ENCODE data around the gene MINK1.
"Not testable (repeated sequence)": the region's sequence is repeated elsewhere in the genome, so short reads cannot be mapped to it uniquely, and the experiment has no call there.

Gene MINK1

GRCh38 chr17:4822835-4823234 lies 10.3 kb upstream of the MINK1 start:
- DNase-seq (no peak), ATAC-seq (replicated peaks) (no peak)
- H3K36me3 Mint-ChIP-seq (ENCODE audit: insufficient read depth): no peaks in the 10 kb centered on the region
- H3K9me3 Mint-ChIP-seq: no peaks in the 10 kb centered on the region
- H3K27ac Mint-ChIP-seq: peak overlapping the region in 1 of 2 donors; percentile 55
- H3K27me3 Mint-ChIP-seq: no peaks in the 10 kb centered on the region
- H3K4me1 Mint-ChIP-seq (ENCODE audit: low read depth in 2 of 2): no peaks in the 10 kb centered on the region
- no peak overlapping the region for H3K4me3 Mint-ChIP-seq

GRCh38 chr17:4823373-4824089 lies 9.6 kb upstream of the MINK1 start:
- DNase-seq (no peak), ATAC-seq (replicated peaks) (no peak)
- Mint-ChIP-seq H3K36me3 (ENCODE audit: insufficient read depth) (no peaks in the 10 kb centered on the region), H3K4me1 (ENCODE audit: low read depth in 2 of 2) (no peaks in the 10 kb centered on the region), H3K27me3 (peaks cover 0 to under 1% of the 10 kb centered on the region in 2 donors), H3K27ac (peak overlapping the region in 1 of 2 donors; percentile 55), H3K4me3 (no peak overlapping the region), H3K9me3 (no peaks in the 10 kb centered on the region)

DNA sequence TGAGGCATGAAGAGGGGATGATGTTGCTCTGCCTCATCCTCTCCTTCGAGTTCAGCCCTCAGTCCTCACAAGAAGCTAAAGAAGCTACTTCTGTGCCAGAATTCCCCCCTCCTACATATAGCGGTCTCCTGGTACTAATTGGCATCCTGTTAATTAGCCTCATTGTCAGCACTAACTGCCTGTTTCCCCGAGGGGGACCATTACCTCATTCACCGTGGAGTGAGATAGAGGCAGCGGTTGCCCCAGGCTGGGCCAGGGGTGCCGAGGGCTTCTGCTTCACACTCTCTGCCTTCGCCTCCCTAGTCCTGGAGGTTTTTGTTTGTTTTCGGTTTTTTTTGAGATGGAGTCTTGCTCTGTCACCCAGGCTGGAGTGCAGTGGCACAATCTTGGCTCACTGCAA lies 5.7 kb upstream of the MINK1 start:
- peaks cover 3% of the 10 kb centered on the region for H3K36me3 Mint-ChIP-seq (ENCODE audit: insufficient read depth)
- ATAC-seq (replicated peaks) (no peak), DNase-seq (no peak)
- H3K9me3 Mint-ChIP-seq: no peaks in the 10 kb centered on the region
- no peaks in the 10 kb centered on the region for H3K4me1 Mint-ChIP-seq (ENCODE audit: low read depth in 2 of 2)
- peaks cover 0 to 6% of the 10 kb centered on the region in 2 donors for H3K27me3 Mint-ChIP-seq
- no peak overlapping the region for H3K27ac Mint-ChIP-seq
- H3K4me3 Mint-ChIP-seq: no peak overlapping the region

- DNase-seq, H3K27me3 Mint-ChIP-seq, H3K9me3 Mint-ChIP-seq: not testable (repeated sequence)
- H3K36me3 Mint-ChIP-seq (ENCODE audit: insufficient read depth): peaks cover 13% of the 10 kb centered on the region
- peak overlapping the region; percentile 83 to 87 for H3K27ac Mint-ChIP-seq
- H3K4me1 Mint-ChIP-seq (ENCODE audit: low read depth in 2 of 2): peaks cover 29 to 30% of the 10 kb centered on the region in 2 donors
- ATAC-seq (replicated peaks): peak; percentile 19
- H3K4me3 Mint-ChIP-seq: peak overlapping the region; percentile 87 to 93
Measured at GRCh38 chr17:4832829-4833177, 337 bp upstream of the MINK1 start.

- DNase-seq (peak in 1 of 3 experiments; percentile 7), ATAC-seq (replicated peaks) (no peak)
- Mint-ChIP-seq H3K9me3 (no peaks in the 10 kb centered on the region), H3K4me3 (peak overlapping the region; percentile 87 to 93), H3K4me1 (ENCODE audit: low read depth in 2 of 2) (peaks cover 31 to 36% of the 10 kb centered on the region in 2 donors), H3K36me3 (ENCODE audit: insufficient read depth) (peaks cover 11% of the 10 kb centered on the region), H3K27ac (peak overlapping the region; percentile 81 to 87), H3K27me3 (no peaks in the 10 kb centered on the region)
Measured at GRCh38 chr17:4833941-4834680, 971 bp downstream of the MINK1 start.

DNA sequence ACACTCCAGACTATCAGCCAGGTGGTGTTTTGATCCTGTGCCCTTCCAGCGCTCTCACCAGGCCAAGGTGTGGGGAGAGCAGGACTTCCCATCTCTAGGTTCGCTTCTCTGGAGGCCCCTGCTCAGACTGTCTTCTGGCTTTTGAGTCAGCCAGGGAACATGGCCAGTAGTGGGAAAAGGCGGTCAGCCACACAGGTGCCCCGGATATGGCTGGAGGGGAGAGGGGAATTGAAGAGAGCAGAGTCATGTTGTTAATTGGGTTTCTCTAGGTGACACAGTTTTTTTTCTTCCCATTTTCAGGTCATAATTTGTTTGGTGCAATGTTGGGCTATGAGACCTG lies 1.5 kb downstream of the MINK1 start:
- Mint-ChIP-seq H3K27ac (peak overlapping the region; percentile 81 to 87), H3K36me3 (ENCODE audit: insufficient read depth) (peaks cover 11% of the 10 kb centered on the region), H3K4me1 (ENCODE audit: low read depth in 2 of 2) (peaks cover 36 to 42% of the 10 kb centered on the region in 2 donors)

DNA sequence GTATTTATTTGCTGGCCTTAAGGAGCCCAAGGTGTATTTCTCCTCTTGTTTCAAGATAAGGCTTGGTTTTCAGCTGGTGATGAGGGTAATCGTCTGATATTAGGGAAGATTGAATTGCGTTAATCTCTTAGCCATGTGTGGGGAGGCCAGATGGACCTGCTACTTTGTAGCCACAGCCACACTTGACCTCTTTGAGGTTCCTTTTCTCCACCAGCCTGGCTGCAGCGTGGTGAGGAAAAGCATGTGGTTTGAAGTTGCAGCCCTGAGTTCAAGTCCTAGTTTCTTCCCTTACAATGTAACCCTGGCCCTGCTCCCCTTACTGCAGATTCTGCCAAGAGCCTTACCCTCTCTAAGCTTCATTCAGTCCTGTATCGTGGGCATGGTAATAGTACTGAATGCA lies 3.1 kb downstream of the MINK1 start:
- no peak for ATAC-seq (replicated peaks)
- Mint-ChIP-seq H3K4me3 (peak overlapping the region; percentile 87 to 93), H3K27ac (peak overlapping the region in 1 of 2 donors; percentile 16), H3K9me3 (no peaks in the 10 kb centered on the region), H3K27me3 (no peaks in the 10 kb centered on the region), H3K4me1 (ENCODE audit: low read depth in 2 of 2) (peaks cover 50 to 56% of the 10 kb centered on the region in 2 donors), H3K36me3 (ENCODE audit: insufficient read depth) (peaks cover 11% of the 10 kb centered on the region)
- no peak for DNase-seq

More for the DNA sequence above, 1.5 kb downstream of the MINK1 start:
- no peaks in the 10 kb centered on the region for H3K27me3 Mint-ChIP-seq
- no peaks in the 10 kb centered on the region for H3K9me3 Mint-ChIP-seq
- H3K4me3 Mint-ChIP-seq: peak overlapping the region; percentile 87 to 93
- ATAC-seq (replicated peaks) (no peak), DNase-seq (no peak)

DNA sequence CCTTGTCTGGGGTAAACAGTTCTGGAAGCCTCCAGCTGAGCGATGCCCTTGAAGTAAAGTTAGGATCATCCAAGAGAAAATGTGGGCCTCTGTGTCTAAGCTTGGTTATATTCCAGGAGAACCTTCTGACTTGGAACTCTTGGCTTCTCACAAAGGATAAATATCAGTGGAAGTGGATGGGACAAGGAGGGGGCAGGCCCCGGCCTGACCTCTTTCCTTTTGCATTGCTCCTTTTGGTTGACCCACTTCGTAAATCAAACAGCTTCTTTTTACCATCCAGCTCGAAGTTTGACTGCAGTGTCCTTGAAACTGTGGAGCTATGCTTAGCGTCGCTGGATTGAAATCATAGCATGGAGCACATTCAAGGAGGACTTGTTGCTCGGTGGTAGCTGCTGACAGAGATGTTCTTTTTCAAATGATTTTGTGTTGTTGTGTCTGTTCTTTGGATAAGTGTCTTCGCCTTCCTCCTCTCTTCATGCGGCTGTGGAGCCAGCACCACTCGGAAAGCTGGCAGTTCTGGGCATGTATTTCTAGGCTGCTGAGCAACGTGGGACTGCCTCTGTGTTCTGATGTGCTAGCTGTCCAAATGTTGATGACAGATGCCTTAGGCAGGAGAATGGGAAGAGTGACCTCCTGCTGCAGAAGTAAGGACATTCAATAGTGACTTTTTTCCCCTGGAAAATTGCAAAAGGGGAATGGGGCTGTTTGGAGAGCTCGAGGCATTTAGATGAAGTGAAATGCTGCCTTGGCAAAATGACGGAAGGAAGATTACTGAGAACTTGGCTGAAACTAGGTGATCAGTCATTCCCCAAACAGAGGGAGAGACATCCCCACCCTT lies 4.5 kb downstream of the MINK1 start:
- ATAC-seq (replicated peaks) (no peak), DNase-seq (no peak)
- Mint-ChIP-seq H3K4me3 (no peak overlapping the region), H3K27ac (peak overlapping the region in 1 of 2 donors; percentile 38), H3K9me3 (no peaks in the 10 kb centered on the region), H3K36me3 (ENCODE audit: insufficient read depth) (peaks cover 11% of the 10 kb centered on the region), H3K27me3 (no peaks in the 10 kb centered on the region), H3K4me1 (ENCODE audit: low read depth in 2 of 2) (peaks cover 56% of the 10 kb centered on the region in 2 donors)

DNA sequence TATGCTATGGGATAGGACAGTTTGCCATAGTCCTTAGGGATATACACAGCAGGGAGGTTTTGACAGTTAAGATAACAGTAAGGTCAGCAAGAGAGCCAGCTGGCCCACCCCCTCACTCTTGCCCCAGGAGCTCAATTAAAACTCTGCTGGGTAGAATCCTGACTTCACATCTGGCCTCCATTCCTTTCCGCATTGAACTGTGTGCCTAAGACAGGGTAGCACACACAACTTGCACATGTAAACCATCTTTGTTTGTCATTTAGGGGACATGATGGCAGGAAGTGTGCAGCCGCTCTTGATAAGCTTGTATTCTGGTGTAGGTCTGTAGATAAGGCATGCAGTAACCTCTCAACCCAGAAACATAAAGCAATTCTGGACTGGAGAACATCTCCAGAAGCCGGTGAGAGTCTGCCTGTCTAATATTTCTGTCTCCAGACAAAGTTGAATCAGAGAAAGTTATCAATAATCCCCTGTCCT lies 5.2 kb downstream of the MINK1 start:
- ATAC-seq (replicated peaks): no peak
- Mint-ChIP-seq H3K4me1 (ENCODE audit: low read depth in 2 of 2) (peaks cover 56 to 59% of the 10 kb centered on the region in 2 donors), H3K4me3 (no peak overlapping the region), H3K27ac (no peak overlapping the region), H3K9me3 (no peaks in the 10 kb centered on the region), H3K27me3 (no peaks in the 10 kb centered on the region), H3K36me3 (ENCODE audit: insufficient read depth) (peaks cover 11% of the 10 kb centered on the region)
- DNase-seq: no peak

- H3K27ac Mint-ChIP-seq: no peak overlapping the region
- no peaks in the 10 kb centered on the region for H3K9me3 Mint-ChIP-seq
- ATAC-seq (replicated peaks) (no peak), DNase-seq (no peak)
- H3K4me3 Mint-ChIP-seq: no peak overlapping the region
- no peaks in the 10 kb centered on the region for H3K27me3 Mint-ChIP-seq
- peaks cover 6% of the 10 kb centered on the region for H3K36me3 Mint-ChIP-seq (ENCODE audit: insufficient read depth)
- peaks cover 51 to 53% of the 10 kb centered on the region in 2 donors for H3K4me1 Mint-ChIP-seq (ENCODE audit: low read depth in 2 of 2)
Measured at GRCh38 chr17:4839221-4839620, 6.1 kb downstream of the MINK1 start.

- Mint-ChIP-seq H3K9me3 (no peaks in the 10 kb centered on the region), H3K4me1 (ENCODE audit: low read depth in 2 of 2) (peaks cover 51 to 52% of the 10 kb centered on the region in 2 donors), H3K4me3 (peak overlapping the region; percentile 40 to 44), H3K27ac (peak overlapping the region; percentile 4 to 55), H3K36me3 (ENCODE audit: insufficient read depth) (peaks cover 5% of the 10 kb centered on the region), H3K27me3 (no peaks in the 10 kb centered on the region)
- DNase-seq (no peak), ATAC-seq (replicated peaks) (no peak)
Measured at GRCh38 chr17:4839965-4840892, 7.1 kb downstream of the MINK1 start.

DNA sequence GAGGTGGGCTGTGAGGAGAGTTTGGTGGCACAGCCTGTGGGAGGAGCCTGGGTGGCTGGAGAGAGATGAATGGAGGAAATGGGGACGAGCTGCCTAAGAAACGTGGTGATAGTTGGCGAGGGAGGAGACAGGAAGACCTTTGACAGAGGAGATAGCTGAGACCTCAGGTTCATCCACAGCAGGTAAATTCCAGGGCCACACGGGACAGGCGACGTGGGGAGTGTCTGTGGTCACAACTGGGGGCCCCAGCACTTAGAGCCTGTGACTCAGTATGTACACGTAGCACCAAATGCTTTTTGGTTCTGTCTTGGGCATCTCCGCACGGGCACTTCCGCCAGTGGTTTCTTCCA lies 7.7 kb downstream of the MINK1 start:
- Mint-ChIP-seq H3K36me3 (ENCODE audit: insufficient read depth) (peaks cover 6% of the 10 kb centered on the region), H3K4me3 (peak overlapping the region; percentile 40 to 44), H3K4me1 (ENCODE audit: low read depth in 2 of 2) (peaks cover 50 to 51% of the 10 kb centered on the region in 2 donors), H3K27me3 (no peaks in the 10 kb centered on the region), H3K27ac (peak overlapping the region; percentile 4 to 55), H3K9me3 (no peaks in the 10 kb centered on the region)
- ATAC-seq (replicated peaks) (peak; percentile 90), DNase-seq (no peak)
